NCI-H1048 (cell line): ENCODE measurements around the gene OGDH.
"Not testable (repeated sequence)": the region's sequence is repeated elsewhere in the genome, so short reads cannot be mapped to it uniquely, and the experiment has no call there.

Experiments used
- DNase-seq: peaks from one replicate; lab custom pipeline; 2025; lab: John Stamatoyannopoulos, UW

OGDH gene

GRCh38 chr7:44606341-44607140, at the start of gene OGDH:
Gene OGDH (plus strand): TSS chr7:44606627. CDS start chr7:44624344, 17,717 bp downstream.
- peak; percentile 97 for DNase-seq

- no peak for DNase-seq
Measured at GRCh38 chr7:44557485-44557884, 48.9 kb upstream of the OGDH start.

DNA sequence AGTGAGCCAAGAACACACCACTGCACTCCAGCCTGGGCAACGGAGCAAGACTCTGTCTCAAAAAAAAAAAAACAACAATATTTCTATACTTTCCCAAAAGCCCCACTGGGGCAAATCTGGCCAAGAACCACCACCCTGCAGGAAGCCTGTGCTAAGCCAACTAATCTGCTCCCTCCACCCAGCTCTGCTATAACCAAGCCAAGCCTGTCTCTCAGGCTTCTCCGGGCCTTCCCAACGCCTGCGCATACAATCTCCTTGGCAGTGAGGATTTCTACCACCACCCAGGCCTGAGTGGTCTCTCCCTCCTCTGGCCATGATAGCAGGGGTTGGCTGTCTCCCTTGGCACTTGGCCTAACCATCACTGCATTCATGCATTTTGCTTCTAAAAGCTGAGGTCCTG, 46.9 kb upstream of the OGDH start:
- no peak for DNase-seq

DNA sequence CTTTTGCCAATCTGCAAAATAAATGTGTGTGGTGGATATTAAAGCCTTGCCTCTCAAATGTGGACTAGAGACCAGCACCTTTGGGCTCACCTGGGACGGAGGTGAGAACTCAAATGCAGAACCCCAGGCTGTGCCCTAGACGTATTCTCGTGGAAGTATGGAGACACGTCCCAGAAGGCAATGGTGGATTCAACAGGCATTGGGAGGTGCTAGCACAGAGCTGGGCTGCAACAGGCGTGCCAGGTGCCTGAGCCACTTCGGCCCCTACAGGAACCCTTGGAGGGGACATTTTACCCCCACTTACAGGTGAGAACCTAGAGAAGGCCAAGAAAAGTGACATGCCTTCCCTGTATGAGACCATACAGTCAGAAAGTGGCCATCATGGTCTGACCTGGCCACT, 44.9 kb upstream of the OGDH start:
- no peak for DNase-seq

DNA sequence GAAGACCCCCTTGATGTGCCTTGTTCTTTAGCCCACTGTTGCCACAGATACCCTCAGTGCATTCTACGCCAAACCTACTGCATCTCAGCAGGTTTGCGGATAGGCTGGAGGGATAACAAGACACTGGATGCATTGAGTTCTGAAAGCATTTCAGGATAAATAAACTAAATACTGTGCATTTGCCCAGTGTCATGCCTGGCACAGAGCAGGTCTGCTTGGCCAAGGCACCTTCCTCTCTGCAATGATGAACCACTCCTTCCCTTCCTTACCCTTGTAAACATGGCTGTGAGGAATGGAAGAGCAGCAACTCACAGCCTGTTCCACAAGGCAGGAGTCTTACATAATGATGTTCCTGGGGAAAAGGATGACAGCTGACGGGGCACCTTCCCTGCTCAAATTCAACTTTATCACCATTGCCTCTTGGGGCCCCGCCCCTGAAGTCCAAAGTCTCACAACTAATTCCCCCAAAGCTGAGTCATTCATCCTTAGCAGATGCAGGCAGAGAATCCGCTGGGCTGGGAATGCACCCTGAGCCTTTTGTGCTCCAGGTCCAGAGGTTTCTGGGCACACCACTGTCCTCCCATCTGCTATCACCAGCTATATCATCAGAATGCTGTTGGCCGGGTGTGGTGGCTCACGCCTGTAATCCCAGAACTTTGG, 44.3 kb upstream of the OGDH start:
- no peak for DNase-seq

DNA sequence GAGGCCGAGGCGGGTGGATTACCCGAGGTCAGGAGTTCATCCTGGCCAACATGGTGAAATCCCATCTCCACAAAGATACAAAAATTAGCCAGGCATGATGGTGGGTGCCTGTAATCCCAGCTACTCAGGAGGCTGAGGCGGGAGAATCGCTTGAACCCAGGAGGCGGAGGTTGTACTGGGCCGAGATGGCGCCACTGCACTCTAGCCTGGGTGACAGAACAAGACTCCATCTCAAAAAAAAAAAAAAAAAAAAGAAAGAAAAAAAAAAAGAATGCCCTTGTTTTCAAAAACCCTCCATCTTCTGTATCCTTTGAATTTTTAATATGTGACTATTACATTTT, 43.8 kb upstream of the OGDH start:
- not testable (repeated sequence) for DNase-seq

DNA sequence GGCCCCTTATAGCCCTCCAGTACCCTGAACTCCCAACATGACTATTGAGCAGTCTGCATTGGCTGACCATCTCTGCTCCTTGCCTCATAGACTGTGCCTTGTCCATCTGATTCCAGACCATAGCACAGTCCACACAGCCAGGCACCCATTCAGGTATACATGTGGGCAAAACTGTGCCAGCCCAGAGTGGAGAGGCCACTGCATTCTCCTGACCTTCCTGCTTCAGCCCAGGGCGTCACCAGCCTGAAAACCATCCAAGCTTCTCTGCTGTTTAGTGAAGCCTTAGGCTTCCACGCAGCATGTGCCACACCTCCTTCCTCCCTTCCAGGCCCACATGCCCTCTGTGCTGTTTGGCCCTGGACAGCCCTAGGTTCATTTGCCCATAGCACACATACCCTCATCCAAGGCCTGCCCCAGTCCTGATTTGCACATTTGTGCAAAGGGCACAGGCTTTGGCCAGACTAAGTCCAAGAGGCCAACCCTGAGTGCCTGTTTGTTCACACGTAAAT, 43.2 kb upstream of the OGDH start:
- no peak for DNase-seq

DNA sequence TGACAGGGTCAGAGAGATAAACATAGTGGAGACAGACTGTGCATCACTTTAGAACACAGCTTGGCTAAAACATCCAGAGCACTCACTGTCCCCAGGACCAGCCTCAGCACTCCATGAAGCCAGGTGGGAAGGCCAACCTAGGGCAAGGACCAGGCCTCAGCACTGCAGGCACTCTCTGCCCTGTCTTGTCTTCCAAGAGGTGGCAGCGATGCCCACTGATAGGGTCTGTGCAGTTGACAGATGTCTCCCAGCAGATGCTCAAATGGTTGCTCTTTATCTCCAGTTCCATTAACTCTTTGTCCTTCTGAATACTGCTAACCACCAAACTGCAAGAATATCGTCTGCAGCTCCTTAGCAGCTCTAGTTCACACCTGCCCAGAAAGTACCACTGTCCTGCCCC, 41.8 kb upstream of the OGDH start:
- no peak for DNase-seq

GRCh38 chr7:44565097-44565794, 41.2 kb upstream of the OGDH start:
- no peak for DNase-seq

DNA sequence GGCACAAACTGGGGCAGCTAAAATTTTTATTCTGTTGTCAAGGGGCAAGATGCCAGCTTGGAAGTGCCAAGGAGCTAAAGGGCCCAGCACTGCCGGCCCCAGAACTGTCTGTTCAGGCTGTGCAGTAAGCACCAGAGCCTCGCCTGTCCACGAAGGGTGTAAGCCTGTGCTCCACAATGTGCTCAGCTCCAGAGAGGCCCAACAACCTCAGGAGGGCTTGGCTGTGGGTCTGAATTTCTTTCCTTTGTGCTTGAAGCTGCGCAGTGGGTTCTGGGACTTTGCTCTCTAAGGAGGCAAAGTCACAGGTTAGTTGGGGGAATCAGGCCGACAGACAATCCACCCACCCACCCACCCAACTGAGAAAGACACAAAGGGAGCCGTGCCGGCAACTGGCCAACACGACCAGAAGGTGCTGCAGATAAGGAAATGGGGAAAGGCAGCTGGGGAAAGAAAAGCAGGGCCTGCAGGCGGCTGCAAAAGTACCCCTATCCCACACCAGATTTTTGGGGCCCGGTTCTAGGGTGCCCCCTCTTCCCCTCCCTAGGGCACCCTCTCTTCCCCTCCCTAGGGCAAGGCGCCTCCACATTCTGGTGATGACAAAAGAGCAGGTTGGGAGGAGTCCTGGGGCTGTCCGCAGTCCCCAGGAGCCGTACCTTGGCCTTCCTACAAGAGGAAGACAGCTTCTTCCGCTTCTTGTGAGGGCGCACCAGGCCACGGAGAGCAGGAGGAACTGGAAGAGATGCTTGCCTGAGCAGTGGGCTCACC, 40.5 kb upstream of the OGDH start:
- no peak for DNase-seq

GRCh38 chr7:44566680-44567079, 39.7 kb upstream of the OGDH start:
- no peak for DNase-seq

DNA sequence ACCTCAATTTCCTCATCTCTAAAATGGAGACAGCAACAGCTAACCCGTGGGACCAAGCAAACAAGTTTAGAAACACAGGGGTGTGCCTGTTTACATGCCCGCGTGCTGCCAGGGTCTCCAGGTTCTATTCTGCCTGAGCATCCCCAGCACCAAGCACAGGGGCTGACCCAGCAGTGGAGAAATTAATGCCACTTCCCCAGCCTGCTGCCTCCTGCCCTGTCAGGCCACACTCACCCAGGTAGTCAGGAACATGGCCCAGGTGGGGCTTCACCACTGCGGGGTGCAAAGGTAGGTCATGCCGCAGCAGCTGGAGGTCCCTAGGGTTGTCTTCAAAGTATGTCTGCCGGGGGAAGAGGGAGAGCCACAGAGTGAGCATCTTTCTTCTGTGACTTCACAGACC, 38.5 kb upstream of the OGDH start:
- DNase-seq: no peak

- no peak for DNase-seq
Measured at GRCh38 chr7:44568771-44569560, 37.5 kb upstream of the OGDH start.

GRCh38 chr7:44569959-44570358, 36.5 kb upstream of the OGDH start:
- DNase-seq: no peak

- DNase-seq: no peak
Measured at GRCh38 chr7:44572771-44573170, 33.7 kb upstream of the OGDH start.

DNA sequence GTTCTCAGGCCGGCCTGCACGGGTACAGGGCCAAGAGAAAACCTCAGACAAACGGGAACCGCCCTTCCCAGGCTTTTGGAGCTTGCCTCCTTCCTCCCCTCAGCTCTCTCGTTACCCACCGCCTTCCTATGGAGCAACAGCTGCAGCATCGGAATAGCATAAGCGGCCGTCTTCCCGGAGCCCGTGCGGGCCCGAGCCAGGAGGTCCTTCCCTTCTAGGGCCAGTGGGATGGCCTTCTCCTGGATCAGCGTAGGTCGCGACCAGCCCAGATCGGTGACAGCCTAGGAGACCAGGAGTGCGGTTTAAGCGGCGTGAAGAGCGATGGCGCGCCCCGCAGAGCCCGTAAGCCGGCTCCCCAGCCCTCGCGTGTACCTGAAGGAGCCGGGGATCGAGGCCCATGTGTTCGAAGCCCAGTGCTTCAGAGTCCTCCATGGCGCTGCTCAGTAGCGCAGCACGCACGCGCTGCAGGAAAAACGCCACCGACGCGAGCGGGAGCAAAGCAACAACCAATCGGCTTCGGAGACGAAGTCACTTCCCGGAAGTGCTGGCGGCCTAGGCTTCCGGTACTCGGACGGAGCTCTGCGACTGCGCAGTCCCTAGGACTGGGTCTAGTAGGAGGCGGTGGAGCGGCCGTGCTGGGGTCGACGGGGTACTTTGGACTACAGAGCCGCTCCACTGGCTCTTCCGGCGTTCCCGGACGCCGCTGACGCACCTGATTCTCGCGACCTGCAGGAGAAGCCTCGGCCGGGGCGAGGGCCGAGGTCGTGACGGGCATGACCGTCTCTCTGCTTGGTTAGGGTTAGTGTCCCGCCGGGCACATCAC, 32.8 kb upstream of the OGDH start, which contains the start of gene DDX56:
TSS of gene DDX56 (minus strand) at position 445 of the 823 bp plus-strand sequence. CDS start at position 432, 13 bp downstream.
- peak; percentile 89 for DNase-seq

- no peak for DNase-seq
Measured at GRCh38 chr7:44574287-44574872, 32.0 kb upstream of the OGDH start.

- no peak for DNase-seq
Measured at GRCh38 chr7:44575054-44575453, 31.4 kb upstream of the OGDH start.

GRCh38 chr7:44576228-44576627, 30.2 kb upstream of the OGDH start:
- no peak for DNase-seq
